Measurements from ENCODE around the gene KIF1C. TPM values are rescaled to one million over a fixed set of nuclear protein-coding genes. Genes with fewer than 3 reads are reported as not detected.

The KIF1C gene
- total and polyA plus RNA-seq, 7 donors, result 46.4 to 164 (median 85.6) TPM

GRCh38 chr17:4987767-4988567 lies 9.8 kb upstream of the KIF1C start:
- Histone ChIP-seq H3K36me3 (peaks cover under 1 to 13% (median 7%) of the 10 kb centered on the region in 4 donors), H3K9me3 (no peaks in the 10 kb centered on the region), H3K27me3 (no peaks in the 10 kb centered on the region), H3K27ac (peak overlapping the region; percentile 93 to 97 (median 95)), H3K4me3 (peak overlapping the region; percentile 68 to 97 (median 80)), H3K4me1 (peaks cover 0 to 31% (median 25%) of the 10 kb centered on the region in 4 donors)
- TF ChIP-seq POLR2AphosphoS5 (IDR thresholded peaks at IDR 0.05), result no peak
- TF ChIP-seq POLR2A (IDR thresholded peaks at IDR 0.05), result peak in 1 of 2 donors; percentile 22
- TF ChIP-seq CTCF (IDR thresholded peaks at IDR 0.05), result no peak
- no peak for TF ChIP-seq EP300 (IDR thresholded peaks at IDR 0.05)
- WGBS, 2 donors, result 3 to 13% methylated on average over 30 of the region's 30 CpGs
- intact Hi-C loops (cut with DNase I), result loop anchor here (1.0 to 5.0 kb wide), 4 partner anchors 19 to 201 kb away; partner anchors contain the start of genes GLTPD2 and VMO1
- DNase-seq, result no peak

DNA sequence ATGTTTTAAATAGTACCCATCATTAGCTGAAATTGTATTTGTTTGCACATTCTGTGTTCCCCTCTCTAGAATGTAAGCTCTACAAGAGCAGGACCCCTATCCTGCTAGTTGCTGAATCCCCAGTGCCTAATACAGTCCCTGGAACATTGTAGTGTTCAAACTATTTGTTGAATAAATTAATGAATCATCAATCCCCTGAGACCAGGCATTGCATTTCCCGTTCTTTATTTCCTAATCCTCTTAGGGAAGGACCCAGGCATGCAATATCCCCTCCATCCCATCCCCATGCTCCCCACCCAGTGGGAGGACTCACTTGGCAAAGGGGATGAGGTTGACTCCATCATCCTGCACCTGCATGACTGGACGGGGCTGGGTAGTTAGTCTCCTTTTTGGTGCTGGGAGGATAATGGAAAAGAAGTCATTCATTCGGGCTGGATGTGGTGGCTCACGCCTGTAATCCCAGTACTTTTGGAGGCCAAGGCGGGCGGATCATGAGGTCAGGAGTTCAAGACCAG lies 3.6 kb upstream of the KIF1C start:
- H3K27me3 ChIP-seq, result no peaks in the 10 kb centered on the region
- no peak for TF ChIP-seq POLR2A (IDR thresholded peaks at IDR 0.05)
- TF ChIP-seq POLR2AphosphoS5 (IDR thresholded peaks at IDR 0.05), result no peak
- no peak for TF ChIP-seq EP300 (IDR thresholded peaks at IDR 0.05)
- no peak for TF ChIP-seq CTCF (IDR thresholded peaks at IDR 0.05)
- 81 to 89% methylated on average over 6 of the region's 6 CpGs for WGBS, 2 donors
- H3K9me3 ChIP-seq, result no peaks in the 10 kb centered on the region
- H3K27ac ChIP-seq, result no peak overlapping the region
- H3K4me1 ChIP-seq, result peaks cover 0 to 17% (median 15%) of the 10 kb centered on the region in 4 donors
- no peaks in the 10 kb centered on the region for H3K36me3 ChIP-seq
- intact Hi-C loops (cut with DNase I), result no loop called here
- H3K4me3 ChIP-seq, result no peak overlapping the region
- no peak for DNase-seq

DNA sequence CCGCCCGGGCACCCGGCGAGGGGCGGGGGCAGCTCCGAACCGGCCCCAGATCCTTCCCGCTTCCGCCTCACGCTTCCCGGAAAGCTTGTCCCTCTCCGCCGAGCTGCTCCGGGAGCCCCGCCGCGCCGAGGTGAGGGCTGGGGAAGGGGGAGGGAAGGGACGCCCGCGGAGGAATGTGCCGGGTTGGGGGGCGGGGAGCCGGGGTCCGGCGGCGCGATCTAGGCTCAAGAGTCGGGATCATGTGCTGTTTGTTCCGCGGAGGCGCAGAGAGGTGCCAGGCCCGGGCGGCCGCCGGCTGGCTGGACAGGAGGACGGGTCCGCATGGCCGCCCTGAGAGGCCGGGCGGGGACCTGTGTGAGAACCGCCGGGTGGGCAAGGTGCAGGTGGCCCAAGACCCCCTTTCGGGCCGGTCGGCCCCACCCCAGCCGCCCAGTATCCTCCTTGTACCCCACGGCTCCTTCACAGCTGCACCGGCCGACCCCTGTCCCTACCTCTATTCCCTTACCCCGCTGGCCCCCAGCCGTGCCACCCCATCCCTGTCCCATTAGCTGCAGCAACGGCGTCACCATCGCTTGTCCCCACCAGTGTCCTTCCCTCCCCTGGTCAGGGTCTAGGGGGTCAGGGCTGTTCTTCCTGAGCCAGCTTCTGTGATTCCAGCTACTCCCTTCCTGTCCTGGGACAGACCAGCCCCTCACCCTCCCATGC lies 429 bp downstream of the KIF1C start:
- 1 to 2% methylated on average over 55 of the region's 55 CpGs for WGBS, 2 donors
- TF ChIP-seq POLR2AphosphoS5 (IDR thresholded peaks at IDR 0.05), result peak in 1 of 4 donors; percentile 2
- TF ChIP-seq EP300 (IDR thresholded peaks at IDR 0.05), result no peak
- TF ChIP-seq POLR2A (IDR thresholded peaks at IDR 0.05), result no peak
- no peak for TF ChIP-seq CTCF (IDR thresholded peaks at IDR 0.05)
- peak; percentile 83 for DNase-seq
- intact Hi-C loops (cut with DNase I), result loop anchor here (2.0 kb wide), 1 partner anchor 33 kb away; no protein-coding TSS in a partner anchor
- Histone ChIP-seq H3K27me3 (no peaks in the 10 kb centered on the region), H3K36me3 (peaks cover 12 to 26% (median 23%) of the 10 kb centered on the region in 4 donors), H3K4me3 (peak overlapping the region; percentile 90 to 99 (median 98)), H3K4me1 (peaks cover 0 to 34% (median 31%) of the 10 kb centered on the region in 4 donors), H3K9me3 (no peaks in the 10 kb centered on the region), H3K27ac (peak overlapping the region; percentile 96 to 97 (median 96))

DNA sequence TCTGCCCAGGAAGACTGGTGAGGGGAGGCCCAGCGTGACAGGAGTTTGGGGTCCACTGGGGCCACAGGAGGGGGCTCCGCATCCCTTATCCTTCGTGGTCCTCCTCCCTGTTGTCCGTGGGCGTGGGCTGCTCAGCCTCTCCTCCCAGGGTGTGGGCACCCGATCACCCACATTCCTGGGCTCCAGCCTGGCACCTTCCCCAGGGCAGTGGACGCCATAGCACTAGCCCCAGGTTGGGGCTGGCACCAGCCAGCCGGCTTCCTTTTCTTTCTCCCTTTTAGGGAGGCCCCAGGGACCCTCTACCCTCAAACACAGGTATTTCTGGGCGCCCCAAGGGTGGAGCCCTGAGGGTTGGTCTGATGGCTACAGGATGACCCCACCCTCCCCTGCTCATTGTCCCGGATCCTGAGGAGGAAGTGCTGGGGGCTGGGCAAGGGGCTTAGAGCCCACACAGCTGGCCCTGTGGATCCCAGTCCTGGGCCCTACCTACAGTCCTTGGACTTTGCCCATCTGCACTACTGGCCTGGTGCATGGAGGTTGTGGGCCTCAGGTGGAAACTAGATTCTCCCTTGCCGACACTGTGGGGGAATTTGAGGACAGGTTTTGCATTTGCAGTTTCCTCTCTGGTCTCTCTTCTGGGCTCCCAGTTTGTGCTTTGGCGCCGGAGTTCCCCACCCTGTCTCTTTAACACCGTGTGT lies 1.1 kb downstream of the KIF1C start:
- 4 to 31% methylated on average over 14 of the region's 14 CpGs for WGBS, 2 donors
- DNase-seq, result no peak
- intact Hi-C loops (cut with DNase I), result loop anchor here (2.0 kb wide), 1 partner anchor 32 kb away; no protein-coding TSS in a partner anchor

More for the DNA sequence above, 1.1 kb downstream of the KIF1C start:
- peak overlapping the region; percentile 96 to 97 (median 96) for H3K27ac ChIP-seq
- peaks cover 19 to 33% (median 30%) of the 10 kb centered on the region in 4 donors for H3K36me3 ChIP-seq
- TF ChIP-seq POLR2AphosphoS5 (IDR thresholded peaks at IDR 0.05) (no peak), CTCF (IDR thresholded peaks at IDR 0.05) (no peak), POLR2A (IDR thresholded peaks at IDR 0.05) (no peak), EP300 (IDR thresholded peaks at IDR 0.05) (no peak)
- H3K4me1 ChIP-seq, result peaks cover 0 to 34% (median 31%) of the 10 kb centered on the region in 4 donors
- H3K27me3 ChIP-seq, result no peaks in the 10 kb centered on the region
- peak overlapping the region; percentile 90 to 99 (median 98) for H3K4me3 ChIP-seq
- H3K9me3 ChIP-seq, result no peaks in the 10 kb centered on the region
